ENCODE results near the gene SAMD8. TPM values are rescaled to one million over a fixed set of nuclear protein-coding genes. Genes with fewer than 3 reads are reported as not detected.
"Not testable (repeated sequence)": the region's sequence is repeated elsewhere in the genome, so short reads cannot be mapped to it uniquely, and the experiment has no call there.

SAMD8 gene
- total RNA-seq, 2 donors from 2014 or later, result 8.9 to 21.5 TPM

DNA sequence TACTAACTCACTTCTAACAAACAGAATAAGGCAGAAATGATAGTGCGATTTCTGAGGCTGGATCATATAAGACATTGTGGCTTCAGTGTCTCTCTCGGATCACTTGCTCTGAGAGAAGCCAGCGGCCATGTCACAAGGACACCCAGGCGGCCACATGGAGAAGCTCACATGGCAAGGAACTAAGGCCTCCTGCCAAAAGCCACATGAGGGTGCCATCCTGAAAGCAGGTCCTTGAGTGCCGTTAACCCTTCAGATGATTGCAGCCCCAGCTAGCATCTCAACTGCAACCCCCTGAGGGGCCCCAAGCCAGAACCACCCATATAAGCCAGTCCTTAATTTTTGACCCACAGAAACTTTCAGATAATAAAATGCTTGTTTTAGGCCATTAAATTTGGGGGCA, 92.3 kb downstream of the SAMD8 start:
- H3K9me3 ChIP-seq, result no peaks in the 10 kb centered on the region
- H3K4me1 ChIP-seq, result peaks cover 5% of the 10 kb centered on the region
- no peak overlapping the region for H3K9ac ChIP-seq (ENCODE audit: low read depth in 2 of 2, low read length in 2 of 2)
- H3K27ac ChIP-seq, result peak overlapping the region; percentile 24
- DNase-seq, result no peak
- TF ChIP-seq CTCF (IDR thresholded peaks at IDR 0.05), result no peak
- intact Hi-C loops (cut with DNase I), result no loop called here
- H3K36me3 ChIP-seq, result no peaks in the 10 kb centered on the region
- no peak overlapping the region for H3K4me3 ChIP-seq
- no peaks in the 10 kb centered on the region for H3K27me3 ChIP-seq

- Histone ChIP-seq H3K27ac (no peak overlapping the region), H3K4me3 (no peak overlapping the region), H3K4me1 (peaks cover 5% of the 10 kb centered on the region), H3K9me3 (no peaks in the 10 kb centered on the region), H3K36me3 (no peaks in the 10 kb centered on the region), H3K27me3 (no peaks in the 10 kb centered on the region), H3K9ac (ENCODE audit: low read depth in 2 of 2, low read length in 2 of 2) (no peak overlapping the region)
- intact Hi-C loops (cut with DNase I), result no loop called here
- DNase-seq, result no peak
- TF ChIP-seq CTCF (IDR thresholded peaks at IDR 0.05), result no peak
Observed at GRCh38 chr10:75205908-75206307, 94.5 kb downstream of the SAMD8 start.

GRCh38 chr10:75206638-75207037, 95.2 kb downstream of the SAMD8 start:
- intact Hi-C loops (cut with DNase I); H3K9me3 ChIP-seq; DNase-seq; H3K36me3 ChIP-seq; H3K4me1 ChIP-seq; H3K27ac ChIP-seq; H3K4me3 ChIP-seq; H3K9ac ChIP-seq (ENCODE audit: low read depth in 2 of 2, low read length in 2 of 2); H3K27me3 ChIP-seq: not testable (repeated sequence)

DNA sequence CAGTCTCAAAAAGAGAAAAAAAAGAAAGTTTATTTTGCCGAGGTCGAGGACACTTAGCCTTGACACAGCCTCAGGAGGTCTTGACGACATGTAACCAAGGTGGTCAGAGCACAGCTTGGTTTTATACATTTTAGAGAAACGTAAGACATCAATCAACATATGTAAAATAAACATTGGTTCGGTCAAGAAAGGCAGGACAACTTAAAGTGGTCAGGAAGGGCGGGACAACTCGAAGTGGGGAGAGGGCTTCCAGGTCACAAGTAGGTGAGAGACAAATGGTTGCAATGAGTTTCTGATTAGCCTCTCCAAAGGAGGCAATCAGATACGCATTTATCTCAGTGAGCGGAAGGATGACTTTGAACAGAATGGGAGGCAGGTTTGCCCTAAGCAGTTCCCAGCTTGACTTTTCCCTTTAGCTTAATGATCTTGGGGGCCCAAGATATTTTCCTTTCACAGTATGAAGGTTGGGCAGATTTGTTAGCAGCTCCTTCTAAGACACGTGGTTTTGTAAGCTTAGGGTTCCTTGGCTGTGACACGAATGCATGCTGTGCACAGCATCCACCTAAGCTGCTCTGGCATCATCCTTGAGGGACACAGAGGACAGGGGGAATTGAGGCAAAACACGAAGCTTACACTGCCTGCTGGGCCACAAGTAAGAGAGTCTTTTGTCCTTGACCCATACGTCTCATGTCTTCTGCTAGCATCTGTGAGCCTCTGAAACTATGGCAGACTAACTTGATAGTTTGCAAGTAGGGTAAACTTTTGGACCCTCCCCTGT, 95.8 kb downstream of the SAMD8 start:
- Histone ChIP-seq H3K4me3 (no peak overlapping the region), H3K4me1 (peaks cover 5% of the 10 kb centered on the region), H3K9ac (ENCODE audit: low read depth in 2 of 2, low read length in 2 of 2) (no peak overlapping the region), H3K9me3 (no peaks in the 10 kb centered on the region), H3K27ac (no peak overlapping the region), H3K27me3 (no peaks in the 10 kb centered on the region), H3K36me3 (no peaks in the 10 kb centered on the region)
- no peak for DNase-seq
- intact Hi-C loops (cut with DNase I), result no loop called here
- no peak for TF ChIP-seq CTCF (IDR thresholded peaks at IDR 0.05)

DNA sequence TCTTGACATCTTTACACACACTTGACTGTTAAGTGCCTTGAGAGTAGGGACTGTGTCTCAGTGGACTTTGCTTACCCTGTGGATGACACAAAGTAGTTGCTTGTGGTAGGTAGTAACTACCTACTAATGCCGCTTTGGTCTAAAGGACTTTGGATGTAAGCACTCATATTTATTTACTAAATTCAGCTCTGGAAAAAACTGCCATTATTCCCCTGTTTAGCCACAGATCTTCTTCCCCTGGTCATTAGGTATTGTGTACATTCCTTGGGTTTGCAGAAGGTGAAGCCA, 96.3 kb downstream of the SAMD8 start:
- no peak for TF ChIP-seq CTCF (IDR thresholded peaks at IDR 0.05)
- H3K4me1 ChIP-seq, result peaks cover 5% of the 10 kb centered on the region

GRCh38 chr10:75208181-75208580, 96.7 kb downstream of the SAMD8 start:
- Histone ChIP-seq H3K27me3 (no peaks in the 10 kb centered on the region), H3K9me3 (no peaks in the 10 kb centered on the region), H3K27ac (no peak overlapping the region), H3K4me3 (no peak overlapping the region), H3K36me3 (no peaks in the 10 kb centered on the region), H3K4me1 (peaks cover 5% of the 10 kb centered on the region), H3K9ac (ENCODE audit: low read depth in 2 of 2, low read length in 2 of 2) (no peak overlapping the region)
- no peak for TF ChIP-seq CTCF (IDR thresholded peaks at IDR 0.05)
- intact Hi-C loops (cut with DNase I), result no loop called here
- no peak for DNase-seq

More for the DNA sequence above, 96.3 kb downstream of the SAMD8 start:
- Histone ChIP-seq H3K9ac (ENCODE audit: low read depth in 2 of 2, low read length in 2 of 2) (no peak overlapping the region), H3K9me3 (no peaks in the 10 kb centered on the region), H3K36me3 (no peaks in the 10 kb centered on the region), H3K27ac (no peak overlapping the region), H3K27me3 (no peaks in the 10 kb centered on the region), H3K4me3 (no peak overlapping the region)
- no peak for DNase-seq
- intact Hi-C loops (cut with DNase I), result no loop called here

Data from colonic mucosa (tissue), 4 donors.